GM12864 (cell line): ENCODE measurements around the gene ERICH2.

Experiments used
- DNase-seq: peaks from one replicate; pipeline ENCODE4 v3.0.0-alpha.2; 2011; ENCODE audit warnings: low read depth
- H3K4me3 ChIP-seq: 2 replicates; pipeline ENCODE4 v1.5.1; 2011; ENCODE audit warnings: mild to moderate bottlenecking, low read depth, low read length, control low read depth
- CTCF ChIP-seq: IDR thresholded peaks from 2 replicates; pipeline ENCODE4 v1.5.1; 2011; ENCODE audit warnings: low read depth, mild to moderate bottlenecking, moderate library complexity, low read length, control low read depth, inconsistent platforms; ENCODE audit errors: missing control alignments

ERICH2 gene

GRCh38 chr2:170821531-170822289 is 51.5 kb downstream of the ERICH2 start:
- no peak for DNase-seq
- TF ChIP-seq CTCF, result no peak
- no peak overlapping the region for H3K4me3 ChIP-seq

- peak; percentile 23 for TF ChIP-seq CTCF
- no peak for DNase-seq
- no peak overlapping the region for H3K4me3 ChIP-seq
Observed at GRCh38 chr2:170822290-170823087, 52.3 kb downstream of the ERICH2 start.

- DNase-seq, result no peak
- no peak for TF ChIP-seq CTCF
- H3K4me3 ChIP-seq, result no peak overlapping the region
Observed at GRCh38 chr2:170823088-170823897, 53.1 kb downstream of the ERICH2 start.

GRCh38 chr2:170823898-170824215 is 53.7 kb downstream of the ERICH2 start:
- no peak for TF ChIP-seq CTCF
- H3K4me3 ChIP-seq, result no peak overlapping the region
- no peak for DNase-seq

GRCh38 chr2:170824526-170825015 is 54.4 kb downstream of the ERICH2 start:
- DNase-seq, result no peak
- H3K4me3 ChIP-seq, result no peak overlapping the region
- TF ChIP-seq CTCF, result no peak

- no peak overlapping the region for H3K4me3 ChIP-seq
- no peak for DNase-seq
- TF ChIP-seq CTCF, result no peak
Observed at GRCh38 chr2:170827841-170828532, 57.8 kb downstream of the ERICH2 start.
